HG03064 (cell line): ENCODE data around the gene SEMA3C.

ENCODE experiments used
- ATAC-seq: cut with Tn5 transposase; IDR thresholded peaks from one replicate; pipeline ENCODE4 v1.9.1; 2021; ENCODE audit warnings: low read depth; ENCODE audit not compliant: unreplicated experiment

The SEMA3C gene

DNA sequence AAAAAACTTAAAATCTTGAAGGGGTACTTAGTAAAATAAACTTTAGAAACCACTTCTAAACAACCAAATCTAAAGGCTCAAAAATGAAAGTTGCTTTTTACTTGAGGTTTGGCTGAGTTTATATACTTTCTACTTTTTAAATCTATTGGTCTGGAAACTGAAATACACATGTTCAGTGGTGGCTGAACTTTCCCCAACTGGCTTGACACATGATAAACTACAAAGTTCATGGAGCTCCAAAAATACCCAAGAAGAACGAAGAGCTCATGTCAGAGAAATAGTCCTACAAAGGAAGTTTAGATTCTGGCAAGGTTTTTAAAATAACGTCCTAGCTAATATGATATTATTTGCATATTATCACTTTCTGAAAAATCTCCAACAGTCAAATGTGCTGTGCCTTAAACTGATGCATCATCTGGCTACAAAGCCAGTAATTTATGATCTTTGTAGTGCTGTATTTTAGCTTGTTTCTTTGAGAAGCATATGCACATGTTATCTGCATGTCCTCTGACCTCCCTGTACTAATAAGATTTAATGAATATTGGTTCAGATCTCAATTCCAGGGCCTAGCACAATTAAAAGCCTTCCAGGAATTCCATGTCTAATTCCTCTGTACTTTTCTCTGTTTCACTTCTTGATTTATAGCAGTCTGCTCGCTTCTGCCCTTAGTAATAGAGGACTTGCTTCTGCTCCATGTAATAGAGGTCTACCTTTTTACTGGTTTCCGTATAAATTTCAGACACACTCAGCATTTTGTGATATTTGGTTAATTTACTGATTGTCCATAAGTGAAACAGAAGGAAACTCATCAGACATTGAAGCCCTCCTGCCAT, 28.2 kb downstream of the SEMA3C start:
- no peak for ATAC-seq

DNA sequence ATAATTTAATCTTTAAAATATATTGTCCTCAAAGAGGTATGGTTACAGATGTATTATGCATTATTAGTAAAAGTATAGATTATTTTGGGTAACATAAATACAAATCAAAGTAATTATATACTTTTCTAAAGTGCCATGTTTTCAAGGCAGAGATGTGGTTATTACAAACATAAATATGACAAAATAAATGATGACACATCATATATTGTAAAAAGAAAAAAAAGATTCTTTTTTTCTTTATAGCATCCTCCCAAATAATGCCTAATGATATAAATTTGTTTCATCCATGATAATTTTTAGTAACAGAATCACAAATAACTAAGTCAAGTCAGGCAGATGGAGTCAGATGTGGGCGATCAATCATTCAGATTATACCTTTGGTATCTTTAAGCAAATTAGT, 29.3 kb downstream of the SEMA3C start:
- no peak for ATAC-seq

DNA sequence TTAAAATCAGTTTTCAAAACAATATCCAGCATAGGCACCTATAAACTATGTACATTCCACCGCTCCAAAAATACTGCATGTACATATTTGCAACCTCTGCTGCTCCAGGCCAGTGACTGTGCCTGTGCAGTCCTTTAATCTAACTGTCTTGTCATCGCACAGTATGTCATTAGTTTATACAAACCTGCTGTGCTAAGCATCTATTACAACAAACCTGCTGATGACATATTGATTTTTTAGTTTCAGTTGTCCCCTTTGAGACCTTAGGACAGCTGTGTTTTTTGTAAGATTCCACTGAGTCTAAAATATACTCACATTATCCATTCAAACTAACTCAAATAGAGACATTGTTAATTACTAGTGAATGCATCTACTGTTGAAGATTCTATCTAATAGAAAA, 33.1 kb downstream of the SEMA3C start:
- no peak for ATAC-seq

DNA sequence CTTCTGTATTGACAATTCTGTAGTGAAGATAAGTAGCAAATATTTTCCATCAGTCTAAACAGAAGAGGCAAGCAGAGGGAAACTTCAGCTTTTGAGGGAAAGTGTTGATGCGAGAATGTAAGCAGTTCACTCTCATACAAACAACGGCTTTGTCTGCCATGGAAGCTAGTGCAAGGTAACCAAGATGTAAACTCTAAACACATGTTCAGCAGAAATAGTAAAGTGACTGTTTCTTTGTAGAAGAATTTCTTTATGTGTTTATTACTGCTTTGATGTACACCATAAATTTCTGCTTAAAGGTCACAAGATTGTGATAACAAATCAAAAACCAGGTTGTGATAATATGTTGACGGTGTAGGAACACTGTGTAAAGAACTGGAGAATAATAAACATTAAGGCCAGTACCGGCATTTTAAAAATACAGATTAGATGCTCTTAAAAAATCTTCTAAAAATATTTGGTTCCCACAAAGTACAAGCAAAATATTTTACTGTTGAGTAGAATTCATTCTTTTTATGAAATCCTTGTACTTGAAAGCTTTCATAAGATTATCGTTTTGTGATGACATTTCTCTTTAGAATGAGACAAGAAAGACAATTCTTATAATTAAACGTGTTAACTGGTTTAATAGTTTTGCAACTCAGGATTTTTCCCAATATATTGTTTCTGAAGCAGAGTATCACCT, 34.2 kb downstream of the SEMA3C start:
- ATAC-seq, result no peak

- no peak for ATAC-seq
Observed at GRCh38 chr7:80883154-80884025, 35.5 kb downstream of the SEMA3C start.

- ATAC-seq, result no peak
Observed at GRCh38 chr7:80882213-80882801, 36.5 kb downstream of the SEMA3C start.

- ATAC-seq, result no peak
Observed at GRCh38 chr7:80881351-80881900, 37.4 kb downstream of the SEMA3C start.

GRCh38 chr7:80879849-80880248, 39.0 kb downstream of the SEMA3C start:
- ATAC-seq, result no peak

GRCh38 chr7:80876894-80877414, 41.9 kb downstream of the SEMA3C start:
- no peak for ATAC-seq

GRCh38 chr7:80875537-80876120, 43.2 kb downstream of the SEMA3C start:
- ATAC-seq, result no peak

- ATAC-seq, result no peak
Observed at GRCh38 chr7:80873140-80873539, 45.7 kb downstream of the SEMA3C start.

DNA sequence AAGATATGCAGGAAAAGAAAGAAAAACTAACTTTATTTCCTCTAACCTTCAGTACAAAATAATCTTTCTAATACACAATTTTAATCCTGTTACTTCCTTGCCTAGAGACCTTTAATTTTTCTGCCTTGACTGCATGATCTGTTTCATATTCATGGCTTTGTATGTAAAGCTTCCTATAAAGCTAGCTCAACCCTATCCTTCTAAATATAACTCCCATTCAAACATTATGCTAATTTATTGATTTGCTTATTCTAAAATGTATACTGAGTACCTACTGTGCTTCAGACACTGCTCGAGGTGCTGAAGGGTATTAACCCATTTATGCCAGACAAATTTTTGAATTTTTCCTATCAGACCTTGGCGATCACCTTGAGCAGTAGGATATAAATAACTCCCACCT, 47.6 kb downstream of the SEMA3C start:
- no peak for ATAC-seq

DNA sequence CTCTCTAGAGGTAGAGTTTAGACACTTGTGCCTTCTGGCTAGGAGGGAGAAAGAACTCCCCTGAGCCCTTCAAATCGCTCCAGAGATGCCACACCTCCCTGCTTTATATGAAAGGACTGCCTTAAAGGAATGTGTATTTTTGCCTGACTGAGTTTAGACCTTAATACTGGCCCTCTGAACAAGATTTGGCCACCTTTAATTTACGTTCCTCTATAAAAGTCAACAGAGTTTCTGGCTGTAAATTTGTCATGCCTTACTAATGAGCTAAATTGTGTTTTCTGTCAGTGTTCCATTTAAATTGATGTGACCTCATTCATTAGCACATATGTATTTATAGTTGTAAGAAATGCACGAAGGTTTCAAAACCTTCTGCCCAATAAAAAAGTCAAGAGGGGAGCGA, 48.0 kb downstream of the SEMA3C start:
- ATAC-seq, result no peak

- ATAC-seq, result no peak
Observed at GRCh38 chr7:80869821-80870751, 48.8 kb downstream of the SEMA3C start.

DNA sequence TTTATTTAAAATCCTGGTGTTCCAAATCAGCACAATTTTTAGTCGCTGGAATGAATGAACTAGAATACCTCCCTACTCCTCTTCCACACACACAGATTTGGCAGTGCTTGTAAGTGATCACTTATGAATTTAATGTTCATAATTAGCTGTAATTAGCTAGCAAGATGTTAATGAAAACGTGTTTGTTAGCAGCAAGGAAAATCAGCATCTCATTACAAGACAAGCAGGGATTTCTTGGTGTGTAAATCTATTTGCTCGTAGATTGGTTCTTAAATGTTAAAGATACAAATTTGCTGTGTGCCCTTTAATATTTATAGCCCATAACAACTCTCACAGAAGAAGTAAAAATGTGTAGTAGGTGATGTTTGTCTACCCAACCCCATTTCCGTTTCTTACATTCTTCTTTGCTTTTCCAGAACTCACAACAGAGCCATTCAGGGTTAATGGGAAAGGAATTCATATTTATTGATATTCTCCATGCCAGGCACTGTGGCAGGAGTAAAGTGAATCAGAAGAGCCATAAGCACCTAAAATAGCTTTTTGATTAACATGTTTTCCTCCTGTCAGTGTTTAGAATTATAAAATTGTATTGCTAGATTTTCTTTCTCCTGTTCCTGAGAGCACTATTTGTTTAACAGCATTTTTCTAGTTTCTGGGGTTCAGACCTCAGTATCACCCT, 49.6 kb downstream of the SEMA3C start:
- no peak for ATAC-seq

DNA sequence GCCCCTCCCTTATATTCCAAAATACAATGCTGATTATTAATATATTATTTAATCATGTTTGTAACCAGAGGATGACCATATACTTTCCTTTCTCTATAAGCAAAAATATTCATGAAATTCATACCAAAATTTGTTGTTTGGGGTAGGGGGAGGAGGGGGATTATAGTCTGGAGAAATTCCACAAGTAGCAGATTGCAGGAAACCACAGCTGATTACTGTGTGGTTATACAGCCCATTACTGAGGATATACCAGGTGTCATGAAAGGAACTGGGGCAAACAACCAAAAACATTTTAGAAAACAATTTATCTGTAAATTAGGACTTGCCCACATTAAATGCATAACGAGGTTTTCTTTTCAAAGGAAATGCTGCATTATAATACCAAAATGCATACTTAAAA, 50.3 kb downstream of the SEMA3C start:
- no peak for ATAC-seq

DNA sequence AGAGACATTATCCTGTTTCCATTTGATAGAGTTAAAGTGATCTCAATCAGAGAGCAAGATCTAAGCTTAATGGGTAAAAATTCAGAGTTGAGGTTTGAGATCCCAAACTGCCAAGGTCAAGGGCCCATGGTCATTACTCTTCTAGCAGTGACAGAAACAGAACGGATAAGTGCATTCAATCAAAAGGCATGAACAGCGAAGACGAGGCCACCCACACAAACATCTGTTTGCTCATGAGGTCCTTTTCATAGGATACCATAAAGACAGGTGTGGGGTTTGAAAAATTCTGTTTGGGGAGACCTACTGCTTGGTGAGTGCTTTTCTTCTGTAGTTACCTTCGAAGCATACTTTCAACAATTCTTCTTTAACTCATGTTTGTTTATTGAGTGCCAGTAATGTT, 58.3 kb downstream of the SEMA3C start:
- ATAC-seq, result no peak

GRCh38 chr7:80859272-80859970, 59.4 kb downstream of the SEMA3C start:
- no peak for ATAC-seq
